Measurements from ENCODE around the gene HAND2.

Gene HAND2

GRCh38 chr4:173529477-173530325 is at the start of gene HAND2:
Gene HAND2 (minus strand): TSS chr4:173530229. CDS start chr4:173529289, 940 bp downstream.
- DNase-seq, result no peak

- no peak for DNase-seq
Measured at GRCh38 chr4:173578956-173579355, 48.9 kb upstream of the HAND2 start.

- no peak for DNase-seq
Measured at GRCh38 chr4:173577963-173578362, 47.9 kb upstream of the HAND2 start.

- no peak for DNase-seq
Measured at GRCh38 chr4:173575482-173576152, 45.6 kb upstream of the HAND2 start.

GRCh38 chr4:173573725-173574124 is 43.7 kb upstream of the HAND2 start:
- no peak for DNase-seq

- no peak for DNase-seq
Measured at GRCh38 chr4:173573286-173573685, 43.3 kb upstream of the HAND2 start.

- DNase-seq, result no peak
Measured at GRCh38 chr4:173572493-173573129, 42.6 kb upstream of the HAND2 start.

GRCh38 chr4:173571620-173572019 is 41.6 kb upstream of the HAND2 start:
- no peak for DNase-seq

- no peak for DNase-seq
Measured at GRCh38 chr4:173565281-173565680, 35.3 kb upstream of the HAND2 start.

- no peak for DNase-seq
Measured at GRCh38 chr4:173564461-173564860, 34.4 kb upstream of the HAND2 start.

GRCh38 chr4:173560896-173561295 is 30.9 kb upstream of the HAND2 start:
- DNase-seq, result no peak

- no peak for DNase-seq
Measured at GRCh38 chr4:173556398-173557131, 26.5 kb upstream of the HAND2 start.

- DNase-seq, result no peak
Measured at GRCh38 chr4:173547889-173548288, 17.9 kb upstream of the HAND2 start.

GRCh38 chr4:173546776-173547175 is 16.7 kb upstream of the HAND2 start:
- no peak for DNase-seq

GRCh38 chr4:173545440-173545839 is 15.4 kb upstream of the HAND2 start:
- no peak for DNase-seq

GRCh38 chr4:173543266-173543665 is 13.2 kb upstream of the HAND2 start:
- DNase-seq, result no peak

GRCh38 chr4:173539986-173540385 is 10.0 kb upstream of the HAND2 start:
- DNase-seq, result no peak

GRCh38 chr4:173538909-173539445 is 8.9 kb upstream of the HAND2 start:
- DNase-seq, result no peak

- DNase-seq, result no peak
Measured at GRCh38 chr4:173538148-173538908, 8.3 kb upstream of the HAND2 start.

- no peak for DNase-seq
Measured at GRCh38 chr4:173537613-173538147, 7.7 kb upstream of the HAND2 start.

Measured in amygdala (tissue), 56 donors.